Measurements from ENCODE around the gene ITIH6. TPM values are rescaled to one million over a fixed set of nuclear protein-coding genes. Genes with fewer than 3 reads are reported as not detected.

The ITIH6 gene
- total RNA-seq, 1 donor, result not detected

- H4K20me1 ChIP-seq (ENCODE audit: insufficient read depth, low read length), result no peaks in the 10 kb centered on the region
- no peak overlapping the region for H3K4me2 ChIP-seq (ENCODE audit: insufficient read depth, low read length)
- no peaks in the 10 kb centered on the region for H3K27me3 ChIP-seq (ENCODE audit: insufficient read depth, low read length)
- no peak for DNase-seq (ENCODE audit: insufficient read length, low spot score, missing footprints)
- H3K36me3 ChIP-seq (ENCODE audit: insufficient read depth, low read length), result no peaks in the 10 kb centered on the region
- no peak overlapping the region for H2AFZ ChIP-seq (ENCODE audit: low read length)
- no peaks in the 10 kb centered on the region for H3K79me2 ChIP-seq (ENCODE audit: insufficient read depth, low read length)
- H3K4me3 ChIP-seq (ENCODE audit: insufficient read depth, low read length), result no peak overlapping the region
- no peaks in the 10 kb centered on the region for H3K4me1 ChIP-seq (ENCODE audit: insufficient read depth, low read length)
- no peak overlapping the region for H3K27ac ChIP-seq (ENCODE audit: low read depth, low read length)
- no peaks in the 10 kb centered on the region for H3K9me3 ChIP-seq (ENCODE audit: low read depth, low read length)
- TF ChIP-seq CTCF (IDR thresholded peaks at IDR 0.05; ENCODE audit: extremely low read depth, low read depth, low read length), result no peak
These were observed 40.5 kb upstream of the ITIH6 start for GRCh38 chrX:54838583-54838982.

GRCh38 chrX:54826598-54826997, 28.5 kb upstream of the ITIH6 start:
- Histone ChIP-seq H3K36me3 (ENCODE audit: insufficient read depth, low read length) (no peaks in the 10 kb centered on the region), H3K4me2 (ENCODE audit: insufficient read depth, low read length) (no peak overlapping the region), H2AFZ (ENCODE audit: low read length) (no peak overlapping the region), H3K27me3 (ENCODE audit: insufficient read depth, low read length) (no peaks in the 10 kb centered on the region), H3K27ac (ENCODE audit: low read depth, low read length) (no peak overlapping the region), H3K79me2 (ENCODE audit: insufficient read depth, low read length) (no peaks in the 10 kb centered on the region), H3K9me3 (ENCODE audit: low read depth, low read length) (no peaks in the 10 kb centered on the region), H3K4me1 (ENCODE audit: insufficient read depth, low read length) (no peaks in the 10 kb centered on the region), H3K4me3 (ENCODE audit: insufficient read depth, low read length) (no peak overlapping the region), H4K20me1 (ENCODE audit: insufficient read depth, low read length) (no peaks in the 10 kb centered on the region)
- TF ChIP-seq CTCF (IDR thresholded peaks at IDR 0.05; ENCODE audit: extremely low read depth, low read depth, low read length), result no peak
- no peak for DNase-seq (ENCODE audit: insufficient read length, low spot score, missing footprints)

- H3K79me2 ChIP-seq (ENCODE audit: insufficient read depth, low read length), result no peaks in the 10 kb centered on the region
- H4K20me1 ChIP-seq (ENCODE audit: insufficient read depth, low read length), result no peaks in the 10 kb centered on the region
- H3K27ac ChIP-seq (ENCODE audit: low read depth, low read length), result no peak overlapping the region
- no peak overlapping the region for H3K4me3 ChIP-seq (ENCODE audit: insufficient read depth, low read length)
- no peaks in the 10 kb centered on the region for H3K27me3 ChIP-seq (ENCODE audit: insufficient read depth, low read length)
- no peaks in the 10 kb centered on the region for H3K9me3 ChIP-seq (ENCODE audit: low read depth, low read length)
- H3K4me2 ChIP-seq (ENCODE audit: insufficient read depth, low read length), result no peak overlapping the region
- H2AFZ ChIP-seq (ENCODE audit: low read length), result no peak overlapping the region
- no peaks in the 10 kb centered on the region for H3K4me1 ChIP-seq (ENCODE audit: insufficient read depth, low read length)
- H3K36me3 ChIP-seq (ENCODE audit: insufficient read depth, low read length), result no peaks in the 10 kb centered on the region
- DNase-seq (ENCODE audit: insufficient read length, low spot score, missing footprints), result no peak
- no peak for TF ChIP-seq CTCF (IDR thresholded peaks at IDR 0.05; ENCODE audit: extremely low read depth, low read depth, low read length)
These were observed 27.8 kb upstream of the ITIH6 start for GRCh38 chrX:54825716-54826438.

GRCh38 chrX:54824722-54825121, 26.7 kb upstream of the ITIH6 start:
- no peak overlapping the region for H2AFZ ChIP-seq (ENCODE audit: low read length)
- no peaks in the 10 kb centered on the region for H3K36me3 ChIP-seq (ENCODE audit: insufficient read depth, low read length)

More at GRCh38 chrX:54824722-54825121, 26.7 kb upstream of the ITIH6 start:
- H3K4me1 ChIP-seq (ENCODE audit: insufficient read depth, low read length), result no peaks in the 10 kb centered on the region
- no peaks in the 10 kb centered on the region for H3K79me2 ChIP-seq (ENCODE audit: insufficient read depth, low read length)
- no peak for TF ChIP-seq CTCF (IDR thresholded peaks at IDR 0.05; ENCODE audit: extremely low read depth, low read depth, low read length)
- no peaks in the 10 kb centered on the region for H3K9me3 ChIP-seq (ENCODE audit: low read depth, low read length)
- H3K27me3 ChIP-seq (ENCODE audit: insufficient read depth, low read length), result no peaks in the 10 kb centered on the region
- H3K4me3 ChIP-seq (ENCODE audit: insufficient read depth, low read length), result no peak overlapping the region
- no peak overlapping the region for H3K4me2 ChIP-seq (ENCODE audit: insufficient read depth, low read length)
- DNase-seq (ENCODE audit: insufficient read length, low spot score, missing footprints), result no peak
- no peak overlapping the region for H3K27ac ChIP-seq (ENCODE audit: low read depth, low read length)
- H4K20me1 ChIP-seq (ENCODE audit: insufficient read depth, low read length), result no peaks in the 10 kb centered on the region

Data from osteoblast (primary cell).